NOMO-1 treated with DMSO at 0.1 percent for 48 hours (cell line): Measurements from ENCODE around the gene SLC38A7.
"Not testable (repeated sequence)": the region's sequence is repeated elsewhere in the genome, so short reads cannot be mapped to it uniquely, and the experiment has no call there.

ENCODE experiments used
- DNase-seq: peaks from one replicate; lab custom pipeline; 2025; ENCODE audit not compliant: unreplicated experiment; lab: John Stamatoyannopoulos, UW

SLC38A7 gene

DNA sequence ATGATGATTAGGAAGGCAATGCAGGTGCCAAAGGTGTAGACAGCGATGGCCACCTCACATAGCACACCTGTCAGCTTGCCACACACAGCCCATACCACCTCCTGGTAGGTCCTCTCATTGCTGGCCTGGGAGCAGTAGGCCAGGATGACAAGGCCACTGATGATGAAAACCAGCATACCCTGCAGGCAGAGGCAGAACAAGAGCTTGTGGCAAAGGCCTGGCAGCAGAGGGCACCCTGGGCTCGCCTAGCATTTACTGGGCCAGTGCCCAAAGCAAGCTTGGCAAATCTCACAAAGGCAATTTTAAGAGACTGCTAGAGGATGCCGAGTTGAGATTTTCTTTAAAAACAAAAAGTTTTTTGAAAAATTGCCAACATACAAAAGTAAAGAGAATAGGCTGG lies 5.9 kb downstream of the SLC38A7 start:
- DNase-seq = no peak

DNA sequence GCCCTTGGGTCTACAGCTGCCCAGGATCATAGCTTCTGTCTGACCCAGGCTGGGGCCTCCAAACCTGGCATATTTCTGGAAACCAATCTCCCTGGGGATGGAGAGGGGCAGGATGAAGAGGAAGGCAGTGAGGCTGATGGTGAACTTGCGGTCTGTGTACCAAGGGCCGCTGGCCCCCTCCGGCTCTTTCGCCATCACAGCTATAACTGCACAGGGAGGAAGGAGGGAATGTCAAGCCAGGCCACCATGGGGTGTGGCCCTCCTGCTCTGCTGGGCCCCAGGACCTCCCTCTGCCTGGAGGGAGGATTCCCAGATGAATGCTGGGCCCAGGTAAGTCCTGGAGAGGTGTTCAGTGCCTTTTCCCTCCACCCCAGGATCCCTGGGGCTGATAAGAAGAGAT lies 6.3 kb downstream of the SLC38A7 start:
- DNase-seq = no peak

DNA sequence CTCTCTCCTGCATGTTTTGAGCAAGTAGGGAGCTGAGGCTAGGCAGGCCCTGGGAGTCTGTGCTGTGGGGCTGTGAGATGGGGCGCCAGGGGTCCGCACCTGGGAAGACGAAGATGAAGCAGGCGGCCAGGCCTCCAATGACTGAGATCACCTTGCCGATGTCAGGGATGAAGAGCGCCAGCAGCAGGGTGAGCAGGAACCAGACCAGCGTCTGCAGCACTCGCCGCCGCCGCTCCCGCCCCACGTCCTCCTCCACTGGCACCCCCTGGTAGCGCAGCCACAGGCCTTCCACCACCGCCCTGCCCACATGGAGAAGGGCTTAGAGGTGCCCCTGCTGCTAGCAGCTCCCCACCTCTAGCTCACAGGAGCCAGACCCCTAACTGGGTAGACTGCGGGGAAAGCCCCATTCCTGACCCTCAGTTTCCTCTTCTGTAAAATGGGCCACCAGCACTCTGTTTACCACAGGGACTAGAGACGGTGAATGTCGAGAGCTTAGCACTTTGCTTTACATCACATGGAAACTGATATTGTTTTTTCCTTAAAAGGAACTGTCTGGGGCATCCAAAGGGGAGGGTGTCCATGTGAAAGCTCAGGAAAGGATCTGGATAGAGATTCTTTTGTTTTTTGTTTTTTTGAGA lies 13.5 kb downstream of the SLC38A7 start:
- DNase-seq = no peak

DNA sequence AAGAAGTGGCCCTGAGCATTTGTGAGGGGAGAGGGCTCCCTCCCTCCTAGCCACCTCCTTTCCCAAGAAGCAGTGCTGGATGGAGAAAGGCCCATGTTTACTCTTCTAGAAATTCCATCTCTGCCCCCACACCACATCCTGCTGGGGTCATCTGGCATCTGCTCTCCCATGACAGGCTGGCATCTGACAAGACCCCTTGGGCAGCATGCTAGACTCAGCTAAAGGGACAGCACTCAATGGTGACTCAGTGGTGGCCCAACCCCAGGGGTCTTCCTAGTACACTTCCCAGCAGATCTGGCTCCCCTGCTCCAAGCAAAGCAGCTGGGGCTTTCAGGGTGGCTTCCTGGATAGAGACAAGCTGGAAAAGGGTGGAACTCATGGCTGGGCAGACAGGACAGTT lies 14.4 kb downstream of the SLC38A7 start:
- DNase-seq = no peak

DNA sequence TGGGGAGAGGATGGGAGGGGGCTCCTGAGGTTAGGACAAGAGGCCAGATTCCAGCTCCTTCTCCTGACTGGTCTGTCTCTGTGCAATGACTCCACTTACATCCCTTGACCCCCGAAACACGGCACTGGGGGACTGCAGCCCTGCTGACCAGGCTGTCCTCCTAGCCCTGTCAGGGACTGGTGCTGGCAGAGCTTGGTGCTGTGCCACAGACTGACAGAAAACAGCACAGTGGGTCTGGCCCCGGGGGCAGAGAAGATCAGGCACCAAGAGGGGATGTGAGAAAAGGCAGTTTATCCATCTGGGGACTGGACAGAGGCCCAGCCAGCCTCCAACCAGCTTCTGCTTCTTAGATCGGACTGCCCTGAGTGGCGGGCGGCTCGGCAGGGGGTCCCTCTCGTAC lies 19.4 kb downstream of the SLC38A7 start:
- no peak for DNase-seq

DNA sequence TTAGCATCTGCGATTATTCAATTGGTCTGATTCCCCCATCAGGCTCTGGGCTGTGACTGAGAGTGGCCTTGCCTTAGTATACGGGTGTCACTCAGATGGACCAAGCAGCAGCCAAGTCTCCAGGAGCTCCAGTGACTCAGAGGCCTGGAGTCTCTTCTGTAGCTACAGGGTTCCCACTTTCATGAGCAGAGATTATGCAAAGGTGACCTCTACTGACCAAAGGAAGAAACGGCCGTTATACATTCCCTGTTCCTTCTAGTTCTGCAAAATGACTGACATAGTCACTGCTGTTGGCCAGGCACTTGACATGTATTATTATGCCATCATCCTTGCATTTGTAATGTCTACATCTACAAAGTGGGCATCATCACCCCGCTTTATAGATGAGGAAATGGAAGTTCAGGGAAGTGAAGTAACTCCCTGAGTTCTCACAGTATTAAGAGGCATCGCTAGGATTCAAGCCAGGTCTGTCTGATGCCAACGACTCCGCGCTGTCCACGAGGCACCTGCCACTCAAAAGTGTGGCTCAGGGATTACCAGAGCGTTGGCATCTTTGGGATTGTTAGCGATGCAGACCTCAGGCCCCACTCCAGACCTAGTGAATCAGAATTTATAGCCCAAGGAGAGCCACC lies 23.3 kb downstream of the SLC38A7 start:
- peak; percentile 72 for DNase-seq

DNA sequence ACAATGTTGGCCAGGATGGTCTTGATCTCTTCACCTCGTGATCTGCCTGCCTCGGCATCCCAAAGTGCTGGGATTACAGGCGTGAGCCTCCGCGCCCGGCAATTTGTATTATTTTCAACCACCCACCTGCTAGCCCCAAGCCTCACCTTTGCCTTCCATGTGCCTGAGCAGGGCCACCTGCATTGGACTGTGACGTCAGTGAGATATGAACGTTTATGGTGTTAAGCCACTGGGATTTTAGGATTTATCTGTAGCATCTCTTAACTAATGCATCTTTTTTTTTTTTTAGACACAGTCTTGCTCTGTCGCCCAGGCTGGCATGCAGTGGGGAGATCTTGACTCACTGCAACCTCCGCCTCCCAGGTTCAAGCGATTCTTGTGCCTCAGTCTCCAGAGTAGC lies 24.7 kb downstream of the SLC38A7 start:
- DNase-seq = not testable (repeated sequence)

DNA sequence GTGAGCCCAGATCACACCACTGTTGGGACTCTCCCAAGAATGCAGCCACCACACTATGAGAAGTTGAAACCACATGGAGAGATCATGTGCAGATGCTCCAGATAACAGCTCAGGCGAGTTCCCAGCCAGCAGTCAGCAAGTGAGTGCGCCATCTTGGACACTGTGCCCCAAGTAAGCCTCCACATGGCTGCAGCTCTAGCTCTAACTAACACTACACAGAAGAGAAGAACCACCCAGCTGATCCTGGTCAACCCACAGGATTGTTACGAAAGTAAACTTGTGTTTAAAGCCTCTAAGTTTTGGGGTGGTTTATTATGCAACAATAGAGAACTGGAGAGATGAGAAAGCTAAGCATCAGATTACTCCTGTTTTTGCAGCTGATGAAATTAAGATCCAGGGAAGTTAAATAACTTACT lies 25.8 kb downstream of the SLC38A7 start:
- peak; percentile 41 for DNase-seq

DNA sequence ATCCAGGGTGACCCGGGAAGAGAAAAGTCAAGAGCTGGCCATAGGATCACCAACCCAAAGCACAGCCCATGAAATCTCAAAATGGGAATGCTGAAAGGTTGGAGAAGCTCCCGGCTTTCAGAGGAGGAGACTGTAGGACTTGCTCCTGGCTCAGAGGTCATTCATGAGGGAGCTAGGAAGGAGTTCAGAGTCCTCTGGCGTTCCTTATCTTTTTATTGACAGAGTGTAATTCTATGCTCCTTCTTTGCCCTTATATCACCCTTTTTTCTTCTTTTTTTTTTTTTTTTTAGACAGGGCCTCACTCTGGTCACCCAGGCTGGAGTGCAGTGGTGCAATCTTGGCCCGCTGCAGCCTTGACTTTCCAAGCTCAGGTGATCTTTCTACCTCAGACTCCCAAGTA lies 27.7 kb downstream of the SLC38A7 start:
- no peak for DNase-seq

DNA sequence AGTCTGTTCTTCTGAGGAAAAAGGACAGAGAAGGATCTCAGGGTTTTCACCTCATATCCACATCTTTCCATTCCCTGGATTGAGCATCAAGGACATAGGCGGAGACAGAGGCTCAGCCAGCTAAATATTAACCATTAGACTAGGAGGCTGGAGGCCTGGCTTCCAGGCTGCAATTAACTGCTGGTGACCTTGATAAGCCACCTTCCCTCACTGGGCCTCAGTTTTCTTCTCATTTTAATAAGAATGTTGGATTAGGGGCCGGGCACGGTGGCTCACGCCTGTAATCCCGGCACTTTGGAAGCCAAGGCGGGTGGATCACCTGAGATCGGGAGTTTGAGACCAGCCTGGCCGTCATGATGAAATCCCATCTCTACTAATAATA lies 29.4 kb downstream of the SLC38A7 start:
- no peak for DNase-seq

DNA sequence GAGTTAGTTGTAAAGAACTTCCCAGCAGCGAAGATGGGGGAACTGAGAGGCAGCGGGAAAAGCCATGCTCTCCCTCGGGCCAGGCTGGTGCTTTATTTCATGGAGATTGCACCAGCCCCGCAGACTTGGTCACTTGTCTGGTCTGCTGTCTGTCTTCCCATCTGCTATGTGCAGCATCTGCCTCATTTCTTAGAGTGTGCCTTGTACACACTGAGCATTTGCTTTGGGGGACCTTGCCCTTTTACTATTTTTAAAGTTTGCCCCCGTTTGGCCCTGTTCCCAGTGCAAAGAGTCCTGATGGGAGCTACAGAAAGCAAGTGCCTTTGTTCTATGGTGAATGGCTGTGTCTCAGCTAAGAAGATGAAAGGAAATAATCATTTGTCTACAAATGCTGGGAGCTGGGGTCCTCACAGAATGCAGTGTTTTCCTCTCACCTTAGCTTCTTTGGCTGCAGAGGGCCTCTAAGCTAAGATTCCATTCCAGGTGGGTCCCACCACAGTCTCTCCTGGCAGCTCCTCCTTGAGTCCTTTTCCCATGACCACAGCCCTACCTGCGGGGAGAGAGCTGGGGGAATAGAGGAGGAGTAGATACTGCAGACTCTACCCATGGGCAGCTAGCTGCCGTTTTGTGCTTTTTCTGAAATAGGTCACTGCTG lies 29.9 kb downstream of the SLC38A7 start:
- DNase-seq = no peak

DNA sequence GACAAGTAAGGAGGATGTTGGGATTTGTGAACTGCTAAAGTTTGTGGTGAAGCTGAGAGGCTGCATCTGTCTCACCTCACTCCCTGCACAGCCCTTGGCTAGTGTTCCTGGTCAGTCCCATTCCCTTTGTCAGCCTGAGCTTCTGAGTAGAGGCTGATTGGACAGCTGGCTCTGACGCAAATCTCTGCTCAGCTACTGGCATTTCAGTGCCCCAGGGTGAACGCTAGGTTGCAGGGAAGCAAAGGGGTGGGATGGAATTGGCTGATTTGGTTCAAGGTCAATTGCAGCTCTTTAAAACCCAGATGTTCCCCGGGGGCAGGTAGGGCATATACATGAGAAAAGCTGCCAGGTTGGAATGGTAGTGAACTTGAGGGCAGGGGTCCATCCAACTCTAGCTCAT lies 31.8 kb downstream of the SLC38A7 start:
- DNase-seq = no peak

DNA sequence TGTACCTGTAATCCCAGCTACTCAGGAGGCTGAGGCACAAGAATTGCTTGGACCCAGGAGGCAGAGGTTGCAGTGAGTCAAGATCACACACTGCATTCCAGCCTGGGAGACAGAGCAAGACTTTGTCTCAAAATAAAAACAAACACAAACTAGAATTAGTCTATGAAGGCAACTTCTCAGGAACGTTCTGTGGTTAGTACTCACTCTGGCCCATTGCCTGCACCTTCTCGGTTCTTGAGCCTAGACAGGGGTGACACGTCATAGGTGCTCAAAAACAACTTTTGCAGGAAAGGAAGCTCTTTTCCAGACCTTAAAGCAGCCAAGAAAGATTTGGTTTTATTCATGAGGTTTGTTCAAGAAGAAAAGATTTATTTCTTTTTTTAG lies 32.6 kb downstream of the SLC38A7 start:
- DNase-seq = no peak

DNA sequence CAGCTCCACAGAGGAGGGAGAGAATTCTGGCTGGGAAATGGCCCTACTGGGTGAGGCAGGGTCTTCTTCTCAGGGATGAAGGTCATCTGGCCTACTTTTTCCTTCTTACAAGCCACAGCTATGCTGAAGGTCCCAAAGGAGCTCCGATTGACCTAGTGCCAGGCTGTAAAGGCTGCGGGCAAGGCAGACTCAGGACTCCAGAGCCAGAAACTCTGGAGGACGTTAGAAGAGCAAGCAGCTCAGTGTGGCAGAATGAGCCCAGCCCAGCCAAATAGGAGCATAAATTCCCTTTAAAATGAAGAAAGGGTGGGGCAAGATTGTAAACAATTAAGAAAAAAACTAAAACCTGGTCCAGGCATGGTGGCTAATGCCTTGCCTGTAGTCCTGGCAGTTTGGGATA lies 34.9 kb downstream of the SLC38A7 start:
- no peak for DNase-seq

DNA sequence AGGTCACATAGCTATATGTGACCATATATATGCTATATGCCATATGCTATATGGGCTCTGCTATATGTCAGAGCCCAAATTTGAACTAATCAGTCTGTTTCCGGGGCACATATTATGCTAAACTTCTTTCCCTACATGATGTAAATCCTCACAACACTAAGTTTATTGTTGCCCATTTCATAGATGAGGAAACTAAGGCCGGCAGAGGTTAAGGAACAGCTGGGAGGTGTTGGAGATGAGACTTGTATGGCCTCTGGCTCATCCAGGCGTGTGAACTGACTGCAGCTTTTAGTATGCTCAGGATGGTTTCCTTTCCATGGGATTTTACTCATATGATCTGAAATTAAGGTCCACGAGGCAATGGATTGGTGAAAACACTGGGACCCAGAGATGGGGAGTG lies 37.5 kb downstream of the SLC38A7 start:
- DNase-seq = no peak

DNA sequence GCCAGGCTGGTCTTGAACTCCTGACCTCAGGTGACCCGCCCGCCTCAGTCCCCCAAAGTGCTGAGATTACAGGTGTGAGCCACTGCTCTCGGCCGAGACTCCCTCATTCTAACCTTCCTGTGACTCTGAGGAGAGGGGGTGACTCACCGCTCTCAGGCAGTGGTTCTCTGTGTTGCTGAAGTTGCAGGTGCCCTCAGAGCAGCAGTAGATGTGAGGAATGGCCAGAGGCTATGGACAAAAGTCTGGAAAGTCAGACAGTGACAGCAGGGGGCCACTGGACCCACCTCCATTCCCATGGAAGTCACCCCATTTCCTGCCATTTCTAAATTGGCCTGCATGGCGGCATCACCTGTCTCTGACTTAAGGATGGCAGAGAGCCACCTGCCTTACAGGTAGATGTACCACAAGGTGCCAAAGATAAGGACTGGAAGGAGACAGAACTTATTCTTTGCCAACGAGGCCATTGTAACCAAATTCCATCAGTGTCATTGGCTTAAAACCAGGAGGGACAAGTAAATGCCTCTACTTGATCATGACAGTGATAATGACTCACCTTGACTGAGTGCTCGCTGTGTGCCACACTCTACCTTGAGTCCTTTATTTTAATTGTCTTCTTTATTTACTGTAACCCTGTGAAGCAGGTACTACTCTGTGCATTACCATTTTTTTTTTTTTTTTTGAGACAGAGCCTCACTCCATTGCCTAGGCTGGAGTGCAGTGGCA lies 39.6 kb downstream of the SLC38A7 start:
- no peak for DNase-seq

DNA sequence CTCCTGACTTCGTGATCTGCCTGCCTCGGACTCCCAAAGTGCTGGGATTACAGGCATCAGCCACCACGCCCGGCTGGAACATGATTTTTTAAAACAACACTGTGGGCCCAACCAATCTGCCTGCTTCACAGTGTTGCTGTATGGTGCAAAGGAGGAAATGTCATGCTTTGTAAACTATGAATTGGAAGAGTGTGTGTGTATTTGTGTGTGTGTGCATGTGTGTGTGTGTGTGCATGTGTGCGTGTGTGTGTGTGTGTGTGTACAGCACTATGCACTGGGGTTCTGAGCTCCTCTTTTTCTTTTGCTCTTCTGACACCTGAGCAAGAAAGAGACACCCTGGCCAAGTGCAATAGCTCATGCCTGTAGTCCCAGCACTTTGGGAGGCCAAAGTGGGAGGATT lies 40.5 kb downstream of the SLC38A7 start:
- no peak for DNase-seq

DNA sequence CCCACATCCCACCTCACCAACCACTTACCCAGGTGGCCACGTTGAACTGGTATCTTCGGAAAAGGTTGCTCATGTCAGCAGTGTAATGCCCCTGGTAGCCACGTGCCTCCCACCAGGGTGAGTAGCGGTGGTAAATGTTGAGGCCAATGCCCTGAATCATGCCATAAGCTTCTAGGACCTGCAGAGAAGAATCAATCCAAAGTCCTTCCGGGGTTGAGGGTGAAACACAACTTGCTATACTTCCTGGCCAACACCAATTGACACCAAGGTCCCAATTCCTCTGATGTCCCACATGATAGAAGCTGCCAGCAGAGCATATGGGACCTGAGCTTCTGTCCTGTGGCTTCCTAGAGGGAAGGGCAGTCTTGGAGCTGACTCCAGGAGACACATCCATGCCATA lies 43.6 kb downstream of the SLC38A7 start:
- DNase-seq = no peak

DNA sequence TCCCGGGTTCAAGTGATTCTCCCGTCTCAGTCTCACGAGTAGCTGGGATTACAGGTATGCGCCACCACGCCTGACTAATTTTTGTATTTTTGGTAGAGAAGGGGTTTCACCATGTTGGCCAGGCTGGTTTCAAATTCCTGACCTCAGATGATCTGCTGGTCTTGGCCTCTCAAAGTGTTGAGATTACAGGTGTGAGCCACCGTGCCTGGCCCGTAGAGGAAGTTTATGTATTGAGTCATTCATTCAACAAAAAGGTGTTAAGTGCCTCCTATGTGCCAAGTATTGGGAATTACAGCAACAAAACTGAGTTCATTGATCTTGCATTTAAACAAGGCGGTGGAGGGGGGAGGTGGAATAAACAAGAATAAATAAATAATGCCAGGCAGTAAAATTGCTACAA lies 44.7 kb downstream of the SLC38A7 start:
- DNase-seq = no peak

DNA sequence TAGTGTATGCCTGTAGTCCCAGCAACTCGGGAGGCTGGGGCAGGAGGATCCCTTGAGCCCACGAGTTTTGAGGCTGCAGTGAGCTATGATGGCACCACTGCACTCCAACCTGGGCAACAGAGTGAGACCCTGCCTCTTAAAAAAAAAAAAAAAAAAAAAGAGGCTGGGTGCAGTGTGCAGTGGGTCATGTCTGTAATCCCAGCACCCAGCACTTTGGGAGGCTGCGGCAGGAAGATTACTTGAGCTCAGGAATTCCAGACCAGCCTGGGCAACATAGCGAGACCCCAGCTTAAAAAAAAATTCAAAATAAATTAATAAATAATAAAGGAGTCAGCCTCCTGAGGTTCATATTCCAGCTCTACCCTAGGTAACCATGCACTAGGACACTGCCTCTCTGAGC lies 45.3 kb downstream of the SLC38A7 start:
- no peak for DNase-seq

DNA sequence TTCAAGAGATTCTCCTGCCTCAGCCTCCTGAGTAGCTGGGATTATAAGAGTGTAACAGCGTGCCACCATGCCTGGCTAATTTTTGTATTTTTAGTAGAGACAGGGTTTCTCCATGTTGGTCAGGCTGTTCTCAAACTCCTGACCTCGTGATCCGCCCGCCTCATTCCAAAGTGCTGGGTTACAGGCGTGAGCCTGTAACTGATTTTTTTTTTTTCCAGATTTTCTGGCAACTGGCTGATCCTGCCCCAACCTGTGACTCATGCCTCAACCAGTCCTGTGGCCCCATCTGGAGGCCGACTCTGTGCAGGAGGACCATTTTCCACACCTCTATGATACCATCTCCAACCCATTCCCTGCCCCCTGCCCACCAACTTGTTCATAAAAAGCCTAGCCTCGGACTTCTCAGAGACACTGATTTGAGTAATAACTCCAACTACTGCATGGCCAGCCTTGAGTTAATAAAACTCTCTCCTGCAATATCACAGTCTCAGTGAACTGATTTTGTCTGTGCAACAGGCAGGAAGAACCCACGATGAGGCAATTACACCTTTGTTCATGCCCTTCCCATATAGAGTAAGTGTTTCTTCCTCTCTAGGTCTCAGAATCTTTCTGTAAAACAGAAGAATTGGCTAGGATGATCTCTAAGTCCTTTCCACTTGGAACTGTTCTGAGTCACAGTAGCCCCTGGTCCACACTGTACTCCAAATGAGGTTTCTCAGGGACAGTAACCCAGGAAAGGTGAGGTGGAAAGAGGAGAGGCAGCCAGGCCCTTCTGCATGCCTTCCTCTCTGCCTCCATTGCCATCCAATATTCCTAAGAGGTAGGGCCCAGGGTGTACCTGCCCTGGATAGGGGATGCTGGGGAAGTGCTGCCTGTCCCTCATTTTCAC lies 46.2 kb downstream of the SLC38A7 start:
- DNase-seq = no peak
